CD4-positive, alpha-beta T cell treated with Interleukin-17A for 4 hours (primary cell): ENCODE measurements around the gene ZNF80.
"Not testable (repeated sequence)": the region's sequence is repeated elsewhere in the genome, so short reads cannot be mapped to it uniquely, and the experiment has no call there.

ENCODE experiments used
- DNase-seq: peaks from one replicate; pipeline ENCODE4 v3.0.0-alpha.2; 2020; ENCODE audit warnings: mixed read lengths

The ZNF80 gene

GRCh38 chr3:114237478-114237877 is at the start of gene ZNF80:
Gene ZNF80 (minus strand): TSS chr3:114237578. CDS start chr3:114237074, 504 bp downstream.
- not testable (repeated sequence) for DNase-seq

- no peak for DNase-seq
These were observed 48.9 kb upstream of the ZNF80 start for GRCh38 chr3:114286266-114286665.

- no peak for DNase-seq
These were observed 48.4 kb upstream of the ZNF80 start for GRCh38 chr3:114285648-114286230.

GRCh38 chr3:114284644-114285043 is 47.3 kb upstream of the ZNF80 start:
- DNase-seq: no peak

GRCh38 chr3:114276856-114277255 is 39.5 kb upstream of the ZNF80 start:
- DNase-seq: not testable (repeated sequence)

GRCh38 chr3:114274929-114275328 is 37.6 kb upstream of the ZNF80 start:
- DNase-seq: no peak

- no peak for DNase-seq
These were observed 34.9 kb upstream of the ZNF80 start for GRCh38 chr3:114272271-114272670.

- DNase-seq: no peak
These were observed 32.6 kb upstream of the ZNF80 start for GRCh38 chr3:114270019-114270418.

- DNase-seq: no peak
These were observed 22.8 kb upstream of the ZNF80 start for GRCh38 chr3:114260152-114260551.

GRCh38 chr3:114259566-114259965 is 22.2 kb upstream of the ZNF80 start:
- no peak for DNase-seq

GRCh38 chr3:114253505-114253904 is 16.1 kb upstream of the ZNF80 start:
- DNase-seq: no peak

GRCh38 chr3:114252954-114253353 is 15.6 kb upstream of the ZNF80 start:
- DNase-seq: peak; percentile 10

- no peak for DNase-seq
These were observed 5.6 kb upstream of the ZNF80 start for GRCh38 chr3:114242947-114243346.

- no peak for DNase-seq
These were observed 3.9 kb upstream of the ZNF80 start for GRCh38 chr3:114241262-114241661.

- not testable (repeated sequence) for DNase-seq
These were observed 888 bp upstream of the ZNF80 start for GRCh38 chr3:114238146-114238785.

GRCh38 chr3:114235431-114235830 is 1.9 kb downstream of the ZNF80 start:
- DNase-seq: no peak

- DNase-seq: no peak
These were observed 2.6 kb downstream of the ZNF80 start for GRCh38 chr3:114234745-114235144.

GRCh38 chr3:114231616-114232015 is 5.8 kb downstream of the ZNF80 start:
- peak; percentile 74 for DNase-seq

GRCh38 chr3:114227076-114227475 is 10.3 kb downstream of the ZNF80 start:
- DNase-seq: no peak

- DNase-seq: no peak
These were observed 11.1 kb downstream of the ZNF80 start for GRCh38 chr3:114226313-114226712.

GRCh38 chr3:114223143-114223542 is 14.2 kb downstream of the ZNF80 start:
- peak; percentile 35 for DNase-seq

GRCh38 chr3:114221881-114222264 is 15.5 kb downstream of the ZNF80 start:
- DNase-seq: no peak

- DNase-seq: peak; percentile 54
These were observed 16.1 kb downstream of the ZNF80 start for GRCh38 chr3:114221165-114221880.

GRCh38 chr3:114219741-114220140 is 17.6 kb downstream of the ZNF80 start:
- DNase-seq: no peak
